Measurements from ENCODE around the gene ZNF763.

Gene ZNF763

DNA sequence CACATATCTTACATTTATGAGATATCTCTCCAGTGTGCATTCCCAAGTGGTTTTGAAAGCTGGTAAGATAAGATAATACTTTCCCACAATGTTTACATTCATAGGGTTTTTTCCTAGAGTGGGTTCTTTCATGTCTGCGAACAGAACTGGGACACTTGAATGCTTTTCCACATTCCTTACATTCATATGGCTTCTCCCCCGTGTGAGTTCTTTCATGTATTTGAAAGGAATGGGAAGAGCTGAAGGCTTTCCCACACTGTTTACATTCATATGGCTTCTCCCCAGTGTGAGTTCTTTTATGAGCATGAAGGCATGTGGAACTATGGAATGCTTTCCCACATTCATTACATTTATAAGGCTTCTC lies 50.9 kb downstream of the ZNF763 start (continued):
- TF ChIP-seq, protein P1, sequence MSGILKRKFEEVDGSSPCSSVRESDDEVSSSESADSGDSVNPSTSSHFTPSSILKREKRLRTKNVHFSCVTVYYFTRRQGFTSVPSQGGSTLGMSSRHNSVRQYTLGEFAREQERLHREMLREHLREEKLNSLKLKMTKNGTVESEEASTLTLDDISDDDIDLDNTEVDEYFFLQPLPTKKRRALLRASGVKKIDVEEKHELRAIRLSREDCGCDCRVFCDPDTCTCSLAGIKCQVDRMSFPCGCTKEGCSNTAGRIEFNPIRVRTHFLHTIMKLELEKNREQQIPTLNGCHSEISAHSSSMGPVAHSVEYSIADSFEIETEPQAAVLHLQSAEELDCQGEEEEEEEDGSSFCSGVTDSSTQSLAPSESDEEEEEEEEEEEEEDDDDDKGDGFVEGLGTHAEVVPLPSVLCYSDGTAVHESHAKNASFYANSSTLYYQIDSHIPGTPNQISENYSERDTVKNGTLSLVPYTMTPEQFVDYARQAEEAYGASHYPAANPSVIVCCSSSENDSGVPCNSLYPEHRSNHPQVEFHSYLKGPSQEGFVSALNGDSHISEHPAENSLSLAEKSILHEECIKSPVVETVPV (CRISPR knock-in tag; IDR thresholded peaks at IDR 0.05): no peak
- TF ChIP-seq ZNF70 (CRISPR knock-in tag; IDR thresholded peaks at IDR 0.05) (no peak), TOX (CRISPR knock-in tag; IDR thresholded peaks at IDR 0.05; ENCODE audit: borderline replicate concordance) (no peak)

Measured in SK-N-SH treated with all-trans-retinoic acid at 6 μM for 48 hours (cell line).